Measurements from ENCODE around the gene SLC25A19. TPM values are rescaled to one million over a fixed set of nuclear protein-coding genes. Genes with fewer than 3 reads are reported as not detected.

SLC25A19 gene
- polyA plus RNA-seq, 1 experiment = 12.0 TPM

- no peak for TF ChIP-seq CTCF (IDR thresholded peaks at IDR 0.05; ENCODE audit: insufficient read depth, low read depth, low read length)
- H3K4me3 ChIP-seq (ENCODE audit: low read depth, low read length) = no peak overlapping the region
- CTCF ChIA-PET = interaction anchor here (0.7 to 5.1 kb wide), 6 partner anchors 31 to 313 kb away, joined by 3 to 28 read pairs (median 6); partner anchors contain the start of genes GRB2, SLC25A19 and SMIM5
- POLR2A ChIA-PET = interaction anchor here (0.6 kb wide), 1 partner anchor 73 kb away, joined by 4 read pairs; no protein-coding TSS in a partner anchor
- H3K27me3 ChIP-seq (ENCODE audit: control insufficient read depth, insufficient read depth, low read length) = no peaks in the 10 kb centered on the region
- peaks cover 13% of the 10 kb centered on the region for H3K36me3 ChIP-seq (ENCODE audit: control insufficient read depth, insufficient read depth, low read length)
- DNase-seq (ENCODE audit: low read depth) = no peak
Measured at GRCh38 chr17:75319904-75320691, 30.9 kb upstream of the SLC25A19 start.

GRCh38 chr17:75318615-75319222 lies 29.5 kb upstream of the SLC25A19 start:
- ChIA-PET POLR2A (no interaction called here), CTCF (interaction anchor here (0.7 to 1.3 kb wide), 2 partner anchors 94 to 384 kb away, joined by 3 to 4 read pairs; no protein-coding TSS in a partner anchor)
- DNase-seq (ENCODE audit: low read depth) = no peak
- TF ChIP-seq CTCF (IDR thresholded peaks at IDR 0.05; ENCODE audit: insufficient read depth, low read depth, low read length) = no peak
- Histone ChIP-seq H3K36me3 (ENCODE audit: control insufficient read depth, insufficient read depth, low read length) (peaks cover 14% of the 10 kb centered on the region), H3K27me3 (ENCODE audit: control insufficient read depth, insufficient read depth, low read length) (no peaks in the 10 kb centered on the region), H3K4me3 (ENCODE audit: low read depth, low read length) (no peak overlapping the region)

- H3K4me3 ChIP-seq (ENCODE audit: low read depth, low read length) = no peak overlapping the region
- ChIA-PET CTCF (interaction anchor here (0.7 to 1.3 kb wide), 3 partner anchors 47 to 385 kb away, joined by 3 to 4 read pairs (median 4); partner anchors contain the start of gene MIF4GD), POLR2A (no interaction called here)
- no peak for DNase-seq (ENCODE audit: low read depth)
- no peaks in the 10 kb centered on the region for H3K27me3 ChIP-seq (ENCODE audit: control insufficient read depth, insufficient read depth, low read length)
- no peak for TF ChIP-seq CTCF (IDR thresholded peaks at IDR 0.05; ENCODE audit: insufficient read depth, low read depth, low read length)
- H3K36me3 ChIP-seq (ENCODE audit: control insufficient read depth, insufficient read depth, low read length) = peaks cover 14% of the 10 kb centered on the region
Measured at GRCh38 chr17:75318211-75318610, 29.0 kb upstream of the SLC25A19 start.

GRCh38 chr17:75317671-75318070 lies 28.4 kb upstream of the SLC25A19 start:
- peaks cover 14% of the 10 kb centered on the region for H3K36me3 ChIP-seq (ENCODE audit: control insufficient read depth, insufficient read depth, low read length)
- no peak for TF ChIP-seq CTCF (IDR thresholded peaks at IDR 0.05; ENCODE audit: insufficient read depth, low read depth, low read length)
- ChIA-PET POLR2A (no interaction called here), CTCF (interaction anchor here (0.7 to 1.3 kb wide), 2 partner anchors 46 to 95 kb away, joined by 4 read pairs; partner anchors contain the start of gene MIF4GD)
- no peak for DNase-seq (ENCODE audit: low read depth)
- H3K4me3 ChIP-seq (ENCODE audit: low read depth, low read length) = no peak overlapping the region
- H3K27me3 ChIP-seq (ENCODE audit: control insufficient read depth, insufficient read depth, low read length) = no peaks in the 10 kb centered on the region

- no peaks in the 10 kb centered on the region for H3K27me3 ChIP-seq (ENCODE audit: control insufficient read depth, insufficient read depth, low read length)
- DNase-seq (ENCODE audit: low read depth) = no peak
- ChIA-PET POLR2A (no interaction called here), CTCF (interaction anchor here (1.2 to 1.3 kb wide), 3 partner anchors 16 to 89 kb away, joined by 3 to 5 read pairs (median 3); partner anchors contain the start of gene GRB2)
- peaks cover 12% of the 10 kb centered on the region for H3K36me3 ChIP-seq (ENCODE audit: control insufficient read depth, insufficient read depth, low read length)
- no peak overlapping the region for H3K4me3 ChIP-seq (ENCODE audit: low read depth, low read length)
- TF ChIP-seq CTCF (IDR thresholded peaks at IDR 0.05; ENCODE audit: insufficient read depth, low read depth, low read length) = no peak
Measured at GRCh38 chr17:75316253-75316652, 27.0 kb upstream of the SLC25A19 start.
